Islet of Langerhans (tissue), 1 donor: Measurements from ENCODE around the gene HTR1E.
A peak's percentile ranks its signal among the peaks of the same experiment; 100 is the strongest.
"Not testable (repeated sequence)": the region's sequence is repeated elsewhere in the genome, so short reads cannot be mapped to it uniquely, and the experiment has no call there.

Source experiments
- FAIRE-seq: peaks from one replicate; lab custom pipeline; 2011; peaks lifted over from hg19 to GRCh38; lab: Jason Lieb, UNC

HTR1E gene

DNA sequence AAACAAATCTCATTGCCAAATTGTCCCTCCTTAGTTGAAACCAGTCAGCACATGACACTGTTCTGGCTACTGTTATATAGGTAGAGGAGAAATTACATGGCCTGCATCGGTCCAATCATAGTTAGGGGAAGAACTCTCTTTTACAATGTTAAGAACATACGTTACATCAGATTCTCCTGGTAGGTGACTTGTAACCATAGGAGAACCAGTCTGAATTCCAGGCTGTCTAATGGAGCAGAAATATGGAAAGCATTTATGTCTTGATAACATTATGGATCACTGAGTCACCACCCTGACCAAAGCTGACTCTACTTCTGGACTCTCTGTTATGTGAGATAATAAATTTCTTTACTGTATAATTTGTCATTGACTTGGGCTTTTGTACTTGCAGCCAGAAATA lies 40.9 kb downstream of the HTR1E start:
- FAIRE-seq, result no peak

DNA sequence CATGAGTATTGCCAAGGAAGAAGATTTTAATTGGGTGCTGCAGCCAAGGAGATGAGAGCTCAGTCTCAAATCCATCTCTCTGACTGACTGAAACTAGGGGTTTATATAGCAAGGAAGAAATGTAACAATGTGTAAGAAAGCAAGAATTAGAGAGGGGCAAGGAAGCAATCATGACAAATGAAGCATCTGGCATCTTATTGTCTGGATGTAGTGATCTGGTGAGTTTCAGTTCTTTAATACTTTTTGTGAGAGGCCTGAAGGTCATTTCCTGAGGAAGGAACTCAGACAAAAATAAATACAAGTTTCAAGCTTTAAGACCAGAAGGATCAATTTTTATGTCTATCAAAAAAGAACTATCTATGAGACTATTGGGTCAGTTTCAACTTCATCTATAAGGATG lies 64.2 kb downstream of the HTR1E start:
- FAIRE-seq, result no peak

DNA sequence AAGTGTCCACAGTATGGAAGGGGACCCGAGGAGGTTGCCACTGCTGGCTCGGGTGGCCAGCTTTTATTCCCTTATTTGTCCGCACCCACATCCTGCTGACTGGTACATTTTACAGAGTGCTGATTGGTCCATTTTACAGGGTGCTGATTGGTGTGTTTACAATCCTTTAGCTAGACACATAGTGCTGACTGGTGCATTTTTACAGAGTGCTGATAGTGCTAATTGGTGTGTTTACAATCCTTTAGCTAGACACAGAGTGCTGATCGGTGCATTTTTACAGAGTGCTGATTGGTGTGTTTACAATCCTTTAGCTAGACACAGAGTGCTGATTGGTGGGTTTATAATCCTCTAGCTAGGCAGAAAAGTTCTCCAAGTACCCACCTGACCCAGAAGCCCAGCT lies 65.1 kb downstream of the HTR1E start:
- not testable (repeated sequence) for FAIRE-seq

DNA sequence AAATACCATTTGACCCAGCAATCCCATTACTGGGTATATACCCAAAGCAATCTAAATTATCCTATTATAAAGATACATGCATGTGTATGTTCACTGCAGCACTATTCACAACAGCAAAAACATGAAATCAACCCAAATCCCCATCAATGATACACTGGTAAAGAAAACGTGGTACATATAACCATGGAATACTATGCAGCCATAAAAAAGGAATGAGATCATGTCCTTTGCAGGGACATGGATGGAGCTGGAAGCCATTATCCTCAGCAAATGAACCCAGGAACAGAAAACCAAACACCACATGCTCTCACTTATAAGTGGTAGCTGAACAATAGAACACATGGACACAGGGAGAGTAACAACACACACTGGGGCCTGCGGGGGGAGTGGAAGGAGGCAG lies 69.2 kb downstream of the HTR1E start:
- FAIRE-seq, result not testable (repeated sequence)

DNA sequence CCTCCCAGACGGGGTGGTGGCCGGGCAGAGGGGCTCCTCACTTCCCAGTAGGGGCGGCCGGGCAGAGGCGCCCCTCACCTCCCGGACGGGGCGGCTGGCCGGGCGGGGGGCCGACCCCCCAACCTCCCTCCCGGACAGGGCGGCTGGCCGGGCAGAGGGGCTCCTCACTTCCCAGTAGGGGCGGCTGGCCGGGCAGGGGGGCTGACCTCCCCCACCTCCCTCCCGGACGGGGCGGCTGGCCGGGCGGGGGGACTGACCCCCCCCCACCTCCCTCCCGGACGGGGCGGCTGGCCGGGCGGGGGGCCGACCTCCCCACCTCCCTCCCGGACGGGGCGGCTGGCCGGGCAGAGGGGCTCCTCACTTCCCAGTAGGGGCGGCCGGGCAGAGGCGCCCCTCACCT lies 72.3 kb downstream of the HTR1E start:
- not testable (repeated sequence) for FAIRE-seq

DNA sequence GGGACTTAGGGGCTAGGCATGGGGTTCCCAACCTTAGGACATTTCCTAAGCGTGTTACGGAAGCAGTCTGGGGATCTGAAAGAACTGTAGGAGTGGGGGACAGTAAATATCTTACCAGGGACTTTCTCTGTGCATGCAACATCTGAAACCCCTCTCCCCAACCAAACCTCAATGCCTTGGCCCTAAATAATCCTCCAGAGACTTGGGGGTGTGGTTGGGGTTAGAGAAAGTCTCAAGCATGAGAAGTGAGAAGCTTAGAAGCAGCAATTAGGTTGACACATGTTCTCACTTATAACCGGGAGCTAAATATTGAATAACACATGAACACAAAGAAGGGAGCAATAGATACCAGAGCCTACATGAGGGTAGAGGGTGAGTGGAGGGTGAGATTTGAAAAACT lies 74.7 kb downstream of the HTR1E start:
- FAIRE-seq, result no peak

DNA sequence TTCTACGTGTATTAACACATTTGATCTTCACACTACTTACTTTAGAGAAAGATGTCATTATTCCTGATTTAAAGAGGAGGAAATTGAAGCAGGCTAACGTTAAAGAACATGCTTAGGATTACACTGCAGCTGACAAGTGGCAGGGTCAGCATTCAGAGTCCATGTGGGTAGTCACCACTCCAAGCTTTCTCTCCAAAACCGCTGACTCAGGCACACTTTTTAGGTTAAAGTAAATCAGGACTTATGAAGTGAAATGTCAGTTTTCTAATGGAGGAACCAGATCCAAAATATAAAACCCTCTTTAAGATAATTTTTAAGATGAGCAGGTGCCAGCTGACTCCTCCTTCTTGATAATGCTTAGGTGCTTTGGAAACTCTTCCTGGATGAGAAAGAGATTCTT lies 75.4 kb downstream of the HTR1E start:
- FAIRE-seq, result no peak

DNA sequence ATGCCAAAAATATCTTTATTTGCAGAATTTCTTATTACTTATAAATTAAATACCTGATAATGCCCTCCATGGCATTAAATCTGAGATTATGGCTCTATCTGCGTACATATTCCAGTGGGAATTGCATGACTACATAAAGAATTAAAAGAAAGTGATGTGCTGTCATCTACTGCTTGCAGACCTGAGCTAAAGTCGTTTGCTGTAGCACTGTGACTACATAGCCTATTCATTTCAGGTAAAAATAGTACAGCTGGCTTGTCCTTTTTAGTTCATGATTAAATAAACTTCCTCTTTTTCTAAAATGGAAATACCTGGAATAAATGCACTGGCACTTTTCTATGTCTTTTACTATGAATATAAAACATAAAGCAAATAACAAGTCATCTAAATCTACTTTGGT lies 79.4 kb downstream of the HTR1E start:
- no peak for FAIRE-seq

DNA sequence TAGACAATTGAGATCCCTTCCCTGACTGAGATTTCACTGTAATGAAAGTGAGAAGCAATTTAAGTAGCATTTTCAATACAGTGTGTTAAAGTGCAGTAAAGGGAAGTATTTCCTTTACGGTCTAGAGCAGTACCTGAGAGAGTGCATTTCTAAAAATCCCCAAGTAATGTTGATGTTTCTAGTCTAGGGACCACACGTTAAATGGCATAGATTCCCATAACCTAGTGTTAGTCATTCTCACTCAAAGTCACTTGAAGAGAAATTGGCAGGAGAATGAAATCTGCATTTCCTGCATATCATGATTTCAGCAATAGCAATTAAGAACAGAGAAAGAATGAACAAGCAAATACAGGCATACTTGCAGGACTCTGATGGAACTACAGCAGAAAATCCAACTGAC lies 89.7 kb downstream of the HTR1E start:
- FAIRE-seq, result no peak

DNA sequence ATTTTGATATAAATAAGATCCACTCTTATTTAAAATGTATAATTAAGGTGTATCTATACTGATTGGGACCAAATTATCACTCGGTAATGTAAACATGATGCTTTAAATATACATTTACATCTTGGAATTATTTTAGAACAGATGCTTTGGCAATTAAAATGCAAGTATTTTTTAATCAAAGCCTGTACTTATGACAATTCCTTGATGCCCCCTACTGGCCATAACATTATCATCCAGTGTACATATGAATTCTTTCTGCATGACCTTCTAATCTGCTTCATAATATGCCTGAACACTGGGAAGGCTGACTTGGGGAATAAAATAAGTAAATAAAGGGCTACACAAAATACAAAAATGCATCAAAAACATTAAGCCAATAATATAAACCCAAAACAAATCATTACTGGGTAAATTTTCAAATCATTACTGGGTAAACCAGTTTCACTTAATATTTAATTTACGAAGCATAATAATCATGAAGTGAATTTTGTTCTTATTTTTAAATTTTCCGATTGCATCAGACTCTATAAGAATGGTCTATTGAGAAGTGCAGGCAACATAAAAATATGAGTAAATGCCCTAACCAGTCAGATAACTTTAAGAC lies 92.5 kb downstream of the HTR1E start:
- peak; percentile 82 for FAIRE-seq

DNA sequence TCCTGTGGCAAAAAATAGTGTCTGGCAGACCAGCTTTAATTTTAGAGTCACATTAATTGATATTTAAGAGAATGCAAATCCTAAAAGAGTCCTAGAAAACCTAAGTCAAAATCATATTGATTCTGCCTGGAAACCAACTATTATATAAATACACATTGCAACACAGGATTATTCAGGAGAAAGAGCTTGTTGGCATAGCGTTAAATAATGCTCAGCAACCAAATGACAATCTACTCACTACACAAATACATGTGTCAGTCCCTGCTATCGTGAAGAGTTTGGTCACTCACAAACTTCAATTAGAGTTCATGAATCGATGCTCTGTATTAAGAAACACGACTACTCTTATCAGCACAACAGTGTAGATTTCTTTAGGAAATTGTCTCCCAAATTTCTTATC lies 103.4 kb downstream of the HTR1E start:
- no peak for FAIRE-seq

DNA sequence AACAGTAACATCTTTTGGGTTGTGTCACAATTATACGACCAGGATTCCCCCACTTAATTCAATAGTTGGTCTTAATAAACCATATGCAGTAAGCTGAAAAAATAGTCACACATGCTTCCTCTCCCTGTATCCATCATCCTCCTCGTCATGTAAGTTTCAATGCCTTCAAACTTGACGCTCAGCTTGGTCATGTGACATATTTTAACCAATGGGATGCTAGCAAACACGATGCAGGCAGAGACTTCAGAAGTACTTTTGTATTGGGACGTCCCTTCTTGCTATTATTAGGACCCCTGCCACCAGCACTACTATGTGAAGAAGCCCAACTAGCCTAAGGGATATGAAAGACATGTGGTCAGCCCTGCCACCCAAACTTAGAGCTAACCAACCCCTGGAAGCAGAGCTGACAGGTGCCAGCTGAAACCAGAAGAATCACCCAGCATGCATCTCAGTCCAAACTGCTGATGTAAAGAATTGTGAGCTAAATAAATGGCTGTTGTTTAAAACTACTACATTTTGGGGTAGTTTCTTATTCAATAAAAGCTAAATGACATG lies 108.3 kb downstream of the HTR1E start:
- FAIRE-seq, result no peak

DNA sequence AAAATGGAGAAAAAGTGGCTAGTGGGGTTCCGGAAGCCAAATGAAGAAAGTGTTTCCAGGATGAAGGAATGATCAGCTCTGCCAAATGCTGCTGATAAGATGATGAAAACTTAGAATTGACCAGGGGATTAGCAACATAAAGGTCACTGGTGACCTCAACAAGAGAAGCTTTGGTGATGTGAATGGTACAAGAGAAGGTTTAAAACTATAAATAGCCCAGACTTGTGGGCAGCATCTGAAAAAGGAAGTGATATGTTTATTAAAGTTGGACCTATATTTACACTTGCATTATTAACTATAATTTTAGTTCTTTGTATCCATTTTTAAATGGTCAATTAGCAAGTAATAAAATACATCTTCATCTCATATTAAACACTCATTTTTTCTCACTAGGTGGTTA lies 112.5 kb downstream of the HTR1E start:
- no peak for FAIRE-seq

DNA sequence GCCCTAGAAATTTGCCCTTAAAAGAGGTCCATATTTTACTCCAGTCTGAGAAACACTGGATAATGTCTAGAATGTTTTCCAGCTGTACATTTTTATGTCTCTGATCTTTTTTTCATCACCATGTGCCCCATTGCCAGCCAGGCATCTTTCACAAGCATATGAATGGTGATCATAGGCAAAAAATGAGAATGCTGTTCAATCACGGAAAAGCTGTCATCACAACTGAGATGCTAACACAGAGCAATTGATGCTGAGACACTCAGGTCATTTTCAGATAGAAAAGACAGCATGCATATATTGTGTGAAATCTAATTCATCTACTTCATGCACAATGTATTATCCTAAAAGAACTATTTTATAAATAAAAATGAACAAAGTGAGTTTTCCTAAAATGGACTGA lies 116.0 kb downstream of the HTR1E start:
- FAIRE-seq, result no peak

DNA sequence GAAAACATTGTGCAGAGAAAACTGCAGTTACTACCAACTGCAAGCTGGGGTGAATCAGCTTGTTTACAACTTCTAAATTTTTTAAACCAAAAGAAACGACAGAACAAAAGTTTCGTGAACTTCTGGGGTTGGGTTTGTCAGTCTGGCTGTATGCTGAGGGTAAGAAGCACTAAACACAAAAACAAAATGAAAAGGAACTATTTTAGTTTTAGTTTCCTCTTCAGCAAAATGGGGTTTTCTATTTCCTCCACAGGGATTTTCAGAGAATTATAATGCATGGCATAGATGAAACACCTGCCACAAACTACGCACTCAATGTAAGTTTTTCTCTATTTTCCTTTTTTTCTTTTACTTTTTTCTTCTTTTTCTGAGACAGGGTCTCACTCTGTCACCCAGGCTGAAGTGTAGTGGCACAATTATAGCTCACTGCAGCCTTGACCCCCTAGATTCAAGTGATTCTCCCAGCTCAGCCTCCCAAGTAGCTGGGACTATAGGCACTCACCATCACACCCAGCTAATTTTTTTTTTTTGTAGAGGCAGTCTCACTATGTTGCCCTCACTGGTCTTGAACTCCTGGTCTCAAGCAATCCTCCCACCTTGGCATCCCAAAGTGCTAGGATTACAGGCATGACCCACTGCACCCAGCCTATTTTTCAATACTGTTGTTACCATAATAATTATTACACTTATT lies 117.0 kb downstream of the HTR1E start:
- FAIRE-seq, result no peak

DNA sequence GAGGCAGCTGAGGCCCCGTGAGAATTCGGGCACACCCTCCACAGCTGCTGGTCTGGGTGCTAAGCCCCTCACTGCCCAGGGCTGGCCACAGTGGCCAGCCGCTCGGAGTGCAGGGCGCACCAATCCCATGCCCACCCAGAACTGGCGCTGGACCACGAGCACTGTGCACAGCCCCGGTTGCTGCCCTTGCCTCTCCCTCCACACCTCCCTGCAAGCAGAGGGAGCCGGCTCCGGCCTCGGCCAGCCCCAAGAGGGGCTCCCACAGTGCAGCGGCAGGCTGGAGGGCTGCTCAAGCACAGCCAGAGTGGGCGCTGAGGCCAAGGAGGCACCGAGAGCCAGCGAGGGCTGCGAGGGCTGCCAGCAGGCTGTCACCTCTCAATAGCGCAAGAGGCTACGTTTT lies 122.6 kb downstream of the HTR1E start:
- no peak for FAIRE-seq

DNA sequence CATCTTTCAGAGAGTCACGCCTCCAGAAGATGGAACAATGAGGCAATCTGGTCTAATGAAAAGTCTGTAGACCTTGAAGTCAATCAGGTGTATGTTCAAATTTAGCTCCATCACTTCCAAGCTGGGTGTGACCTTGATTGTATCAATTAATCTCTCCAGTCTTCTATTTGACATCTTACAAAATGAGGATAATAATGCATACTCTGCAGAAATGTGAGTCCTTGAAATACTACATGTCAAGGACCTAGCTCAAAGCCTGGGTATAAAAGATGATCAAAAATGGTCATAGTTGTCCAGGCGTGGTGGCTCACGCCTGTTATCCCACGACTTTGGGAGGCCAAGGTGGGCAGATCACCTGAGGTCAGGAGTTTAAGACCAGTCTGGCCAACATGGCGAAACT lies 127.8 kb downstream of the HTR1E start:
- FAIRE-seq, result no peak
